Epithelial cell of esophagus (primary cell): ENCODE measurements around the gene NDUFA3.

Experiments used
- DNase-seq: peaks from one replicate; pipeline ENCODE4 v3.0.0; 2010; ENCODE audit warnings: low read depth
- H3K4me3 ChIP-seq: 2 replicates; pipeline ENCODE4 v1.5.1; 2011; ENCODE audit warnings: mild to moderate bottlenecking, low read length, control low read depth
- CTCF ChIP-seq: IDR thresholded peaks from 2 replicates; pipeline ENCODE4 v1.5.1; 2011; ENCODE audit warnings: low read depth, mild to moderate bottlenecking, low read length, control low read depth, inconsistent platforms; ENCODE audit not compliant: insufficient read depth; ENCODE audit errors: missing control alignments

The NDUFA3 gene

GRCh38 chr19:54155694-54156093, 53.0 kb downstream of the NDUFA3 start:
- H3K4me3 ChIP-seq, result no peak overlapping the region
- TF ChIP-seq CTCF, result no peak
- DNase-seq, result no peak

GRCh38 chr19:54156490-54156889, 53.8 kb downstream of the NDUFA3 start:
- no peak for DNase-seq
- no peak overlapping the region for H3K4me3 ChIP-seq
- no peak for TF ChIP-seq CTCF

- H3K4me3 ChIP-seq, result no peak overlapping the region
- no peak for TF ChIP-seq CTCF
- DNase-seq, result no peak
Observed at GRCh38 chr19:54156953-54157352, 54.3 kb downstream of the NDUFA3 start.
